ENCODE measurements around the gene PIGBOS1. TPM values are rescaled to one million over a fixed set of nuclear protein-coding genes. Genes with fewer than 3 reads are reported as not detected.

Gene PIGBOS1
- total RNA-seq, 1 donor from 2014 or later, result 8.0 TPM

Other genes starting within 250 kb of the PIGBOS1 start
- 82.2 TPM for gene RSL24D1, start 122.2 kb downstream of the PIGBOS1 start, total RNA-seq
- 14.0 TPM for gene RAB27A, start 29.3 kb downstream of the PIGBOS1 start, total RNA-seq
- gene PIGB, start 99 bp upstream of the PIGBOS1 start, total RNA-seq, result 8.4 TPM
- gene CCPG1, start 89.2 kb upstream of the PIGBOS1 start, total RNA-seq, result 26.9 TPM
- gene PIERCE2, start 89.4 kb upstream of the PIGBOS1 start, total RNA-seq, result 1.5 TPM
- 2.4 TPM for gene DNAAF4, start 189.1 kb upstream of the PIGBOS1 start, total RNA-seq

Data from skin of body (tissue), 1 donor.